HG03066 (cell line): Measurements from ENCODE around the gene OR2L5.
A peak's percentile ranks its signal among the peaks of the same experiment; 100 is the strongest.

Experiments
- ATAC-seq: cut with Tn5 transposase; IDR thresholded peaks from one replicate; pipeline ENCODE4 v1.9.1; 2021; ENCODE audit warnings: low read depth; ENCODE audit not compliant: unreplicated experiment

The OR2L5 gene, protein sequence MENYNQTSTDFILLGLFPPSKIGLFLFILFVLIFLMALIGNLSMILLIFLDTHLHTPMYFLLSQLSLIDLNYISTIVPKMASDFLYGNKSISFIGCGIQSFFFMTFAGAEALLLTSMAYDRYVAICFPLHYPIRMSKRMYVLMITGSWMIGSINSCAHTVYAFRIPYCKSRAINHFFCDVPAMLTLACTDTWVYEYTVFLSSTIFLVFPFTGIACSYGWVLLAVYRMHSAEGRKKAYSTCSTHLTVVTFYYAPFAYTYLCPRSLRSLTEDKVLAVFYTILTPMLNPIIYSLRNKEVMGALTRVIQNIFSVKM

DNA sequence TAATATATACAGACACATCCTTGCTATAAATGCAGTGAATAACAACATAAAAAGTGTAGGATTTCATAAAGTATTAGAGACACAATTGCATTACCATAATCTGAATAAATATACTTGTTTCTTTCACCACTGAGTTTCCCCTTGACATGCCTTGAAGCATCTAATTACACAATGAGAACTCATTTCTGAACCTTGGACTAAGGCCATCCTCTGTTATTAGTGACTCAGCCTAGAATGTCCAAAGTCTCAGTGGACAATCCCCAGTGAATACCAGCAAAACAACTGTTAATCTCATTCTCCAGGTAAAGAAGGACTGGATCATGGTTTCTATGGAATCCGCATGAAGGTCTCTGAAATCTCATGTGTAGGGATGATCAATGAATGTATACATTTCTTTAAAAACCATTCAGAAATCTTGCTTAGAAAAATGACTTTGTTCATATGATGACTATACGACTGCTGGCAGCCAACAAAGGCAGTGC lies at the start of gene OR2L5:
Gene OR2L5 (plus strand): TSS at position 432 of the 482 bp plus-strand sequence. CDS start 8,288 bp downstream, outside the sequence.
- no peak for ATAC-seq

DNA sequence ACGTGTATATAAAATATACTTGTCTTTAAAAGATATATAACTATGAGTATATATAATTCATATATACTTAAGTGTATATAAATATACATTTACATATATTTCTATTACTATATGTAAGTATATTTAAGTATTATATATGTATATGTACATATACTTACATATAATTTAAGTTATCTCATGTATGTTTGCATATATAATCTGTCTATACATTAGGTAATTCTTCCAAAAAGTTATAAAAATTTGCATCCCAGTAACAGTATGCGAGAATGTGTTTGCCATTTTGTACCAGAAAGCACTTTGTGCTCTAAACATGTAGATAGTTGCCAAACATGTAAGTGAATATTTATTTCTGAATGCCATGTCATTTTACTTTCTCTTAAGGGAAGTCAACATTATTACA lies 48.5 kb upstream of the OR2L5 start, which contains the start of gene OR2AK2:
Gene OR2AK2 (plus strand): TSS at position 301 of the 400 bp plus-strand sequence. CDS start 144 bp downstream, outside the sequence.
- no peak for ATAC-seq

DNA sequence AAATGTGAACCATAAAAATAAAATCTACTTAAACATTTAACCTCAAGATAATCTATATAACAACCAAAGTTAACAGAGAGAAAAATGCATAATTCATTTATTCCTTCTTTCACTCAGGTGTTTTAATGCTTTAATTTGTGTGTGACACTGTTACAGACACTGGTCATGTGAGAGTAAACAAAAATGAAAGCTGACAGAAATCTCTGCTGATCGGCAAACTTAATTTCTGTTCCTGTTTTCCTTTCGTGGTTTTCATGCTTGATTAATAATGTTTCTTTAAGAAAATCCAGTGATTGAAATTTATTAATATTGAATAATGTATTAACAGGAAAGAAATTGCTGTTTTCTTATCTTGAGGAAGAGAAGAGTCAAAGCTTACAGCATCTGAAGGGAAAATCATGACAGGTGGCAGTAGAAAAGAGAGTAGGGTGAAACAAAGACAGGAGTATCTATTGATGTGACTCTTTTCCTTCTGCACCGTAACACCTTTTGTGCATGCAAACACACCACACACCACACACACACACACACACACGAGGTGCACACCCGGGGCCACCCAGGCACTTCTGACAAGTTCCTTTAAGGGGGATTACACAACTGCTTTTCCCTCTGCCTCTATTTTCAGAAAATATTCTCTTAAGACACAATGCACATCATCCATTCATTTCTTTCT lies 46.8 kb upstream of the OR2L5 start:
- ATAC-seq: peak; percentile 65

DNA sequence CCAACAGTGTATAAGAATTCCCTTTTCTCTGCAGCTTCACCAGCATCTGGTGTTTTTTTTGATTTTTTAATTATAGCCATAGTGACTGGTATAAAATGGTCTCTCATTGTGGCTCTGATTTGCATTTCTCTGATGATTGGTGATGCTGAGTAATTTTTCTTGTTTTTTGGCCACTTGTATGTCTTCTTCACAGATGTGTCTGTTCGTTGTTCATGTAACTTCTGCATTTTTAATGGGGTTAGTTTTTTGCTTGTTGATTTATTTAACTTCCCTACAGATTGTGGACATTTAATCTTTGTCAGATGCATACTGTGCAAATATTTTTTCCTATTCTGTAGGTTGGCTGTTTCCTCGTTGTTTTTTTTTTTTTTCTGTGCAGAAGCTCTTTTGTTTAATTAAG lies 20.5 kb upstream of the OR2L5 start:
- ATAC-seq: no peak

DNA sequence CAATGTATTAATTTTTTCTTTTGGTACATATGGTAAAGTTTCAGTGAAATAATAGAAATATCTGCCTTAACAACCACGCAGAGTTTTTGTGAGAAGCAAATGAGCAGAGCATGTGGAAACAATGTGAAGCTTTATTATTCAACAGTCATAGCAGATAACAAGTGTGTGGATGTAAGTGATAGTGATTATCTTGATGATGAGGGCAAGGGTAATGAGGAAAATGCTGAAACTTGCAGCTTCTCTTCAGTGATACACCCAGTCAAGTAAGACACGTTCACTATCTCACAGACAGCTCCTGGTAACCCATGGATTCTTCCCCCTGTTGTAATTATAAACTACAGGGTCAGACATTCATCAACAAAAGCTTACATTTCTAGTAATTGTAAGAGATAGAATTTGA lies 14.6 kb upstream of the OR2L5 start:
- ATAC-seq: no peak

DNA sequence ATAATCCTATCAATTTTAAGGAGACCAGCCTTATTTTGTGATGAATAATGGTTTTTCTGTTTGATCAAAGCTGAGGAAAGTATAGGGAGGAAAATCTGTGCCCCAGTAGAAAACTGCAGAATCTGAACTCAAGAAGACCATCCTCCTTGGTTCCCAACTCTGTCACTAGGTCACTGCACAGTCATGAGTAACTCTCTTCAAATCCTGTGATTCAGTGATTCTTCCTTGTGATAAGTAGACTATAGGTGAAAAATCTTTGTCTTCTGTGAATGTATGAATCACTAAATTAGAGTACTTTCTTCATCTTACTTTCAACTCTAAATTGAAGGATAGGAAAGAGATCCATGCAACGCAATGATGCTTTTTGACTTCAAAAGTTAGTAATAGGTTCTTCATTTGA lies 13.3 kb upstream of the OR2L5 start:
- no peak for ATAC-seq

DNA sequence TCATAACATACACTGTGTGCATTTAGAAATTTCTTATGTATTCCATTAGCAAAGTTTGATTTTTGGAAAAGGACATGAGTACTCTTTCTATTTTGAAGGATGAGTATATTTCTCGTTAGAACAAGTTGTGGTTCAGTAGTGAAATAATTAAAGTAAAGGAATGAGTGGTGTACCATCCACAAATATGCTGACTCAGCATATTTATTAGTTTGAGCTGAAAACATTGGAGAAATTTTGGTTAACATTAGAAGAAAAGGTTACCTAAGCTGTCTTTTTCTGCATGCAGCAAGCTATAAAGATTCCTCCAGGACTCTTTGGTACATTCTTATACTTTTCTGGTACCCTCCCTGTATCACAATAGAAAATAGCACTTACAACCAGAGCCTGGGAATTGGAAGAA lies 5.7 kb upstream of the OR2L5 start:
- no peak for ATAC-seq

DNA sequence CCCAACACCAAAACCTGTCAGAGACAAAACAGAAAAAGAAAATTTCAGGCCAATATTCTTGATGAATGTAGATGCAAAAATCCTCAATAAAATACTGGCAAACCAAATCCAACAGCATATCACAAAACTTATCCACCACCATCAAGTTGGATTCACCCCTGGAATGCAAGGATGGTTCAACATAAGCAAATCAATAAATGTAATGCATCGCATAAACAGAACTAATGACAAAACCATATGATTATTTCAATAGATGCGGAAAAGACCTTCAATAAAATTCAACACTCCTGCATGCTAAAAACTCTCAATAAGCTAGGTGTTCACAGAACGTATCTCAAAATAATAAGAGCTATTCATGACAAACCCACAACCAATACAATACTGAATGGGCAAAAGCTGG lies 3.8 kb upstream of the OR2L5 start:
- ATAC-seq: no peak

DNA sequence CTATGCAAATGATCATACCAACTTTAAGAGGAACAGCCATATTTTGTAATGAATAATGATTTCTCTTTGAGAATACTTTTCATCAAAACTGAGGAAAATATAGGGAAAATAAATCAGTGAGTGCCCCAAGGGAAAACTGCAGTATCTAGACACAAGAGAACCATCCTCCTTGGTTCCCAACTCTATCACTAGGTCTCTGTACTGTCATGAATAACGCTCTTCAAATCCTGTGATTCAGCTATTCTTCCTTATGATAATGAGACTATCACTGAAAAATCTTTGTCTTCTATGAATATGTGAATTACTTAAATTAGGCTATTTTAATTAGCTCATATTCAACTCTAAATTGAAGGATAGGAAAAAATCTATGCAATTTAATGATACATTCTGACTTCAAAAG lies 2.3 kb downstream of the OR2L5 start:
- ATAC-seq: no peak

DNA sequence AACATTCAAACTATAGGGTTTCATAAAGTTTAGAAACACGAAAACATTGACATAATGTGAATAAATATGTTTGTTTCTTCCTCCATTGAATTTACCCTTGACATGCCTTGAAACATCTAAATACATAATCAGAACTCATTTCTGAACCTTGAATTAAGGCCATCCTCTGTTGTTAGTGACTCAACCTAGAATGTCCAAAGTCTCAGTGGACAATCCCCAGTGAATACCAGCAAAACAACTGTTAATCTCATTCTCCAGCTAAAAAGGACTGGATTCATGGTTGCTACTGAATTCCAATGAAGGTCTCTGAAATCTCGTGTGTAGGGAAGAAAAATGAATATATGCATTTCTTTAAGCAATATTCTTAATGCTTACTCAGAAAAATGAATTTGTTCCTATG lies 16.3 kb downstream of the OR2L5 start, which contains the start of gene OR2L2:
Gene OR2L2 (plus strand): TSS at position 301 of the 400 bp plus-strand sequence. CDS start 8,198 bp downstream, outside the sequence.
- ATAC-seq: no peak

DNA sequence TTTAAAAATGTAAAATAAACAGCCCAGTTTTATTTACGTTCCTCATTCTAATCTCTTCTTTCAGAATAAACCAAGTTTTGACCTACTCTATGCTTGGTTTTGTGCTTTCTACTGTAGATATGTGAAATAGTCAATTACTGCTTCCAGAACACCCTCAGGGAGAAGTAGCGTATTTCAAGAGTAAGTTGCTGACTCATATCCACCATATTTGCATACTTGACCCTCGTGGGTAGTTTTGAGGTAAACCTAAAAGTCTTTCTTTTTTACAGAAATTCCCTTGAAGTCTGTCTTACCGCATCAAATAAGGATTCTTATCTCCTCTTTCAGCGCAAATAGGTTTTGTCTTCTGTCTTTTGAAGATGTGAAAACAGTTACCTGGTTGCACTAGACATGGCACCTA lies 31.7 kb downstream of the OR2L5 start:
- no peak for ATAC-seq

DNA sequence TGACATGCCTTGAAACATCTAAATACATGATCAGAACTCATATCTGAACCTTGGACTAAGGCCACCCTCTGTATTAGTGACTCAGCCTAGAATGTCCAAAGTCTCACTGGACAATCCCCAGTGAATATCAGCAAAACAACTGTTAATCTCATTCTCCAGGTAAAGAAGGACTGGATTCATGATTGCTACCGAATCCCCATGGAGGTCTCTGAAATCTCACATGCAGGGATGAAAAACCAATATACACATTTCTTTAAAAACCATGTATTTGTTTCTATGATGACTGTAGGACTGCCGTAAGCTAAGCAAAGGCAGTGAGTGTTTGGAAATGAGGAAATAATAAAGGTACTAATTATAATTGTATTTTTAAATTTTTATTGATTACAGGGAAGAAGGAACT lies 33.1 kb downstream of the OR2L5 start, which contains the start of gene OR2L3:
Gene OR2L3 (plus strand): TSS at position 301 of the 400 bp plus-strand sequence. CDS start 13,846 bp downstream, outside the sequence.
- no peak for ATAC-seq

DNA sequence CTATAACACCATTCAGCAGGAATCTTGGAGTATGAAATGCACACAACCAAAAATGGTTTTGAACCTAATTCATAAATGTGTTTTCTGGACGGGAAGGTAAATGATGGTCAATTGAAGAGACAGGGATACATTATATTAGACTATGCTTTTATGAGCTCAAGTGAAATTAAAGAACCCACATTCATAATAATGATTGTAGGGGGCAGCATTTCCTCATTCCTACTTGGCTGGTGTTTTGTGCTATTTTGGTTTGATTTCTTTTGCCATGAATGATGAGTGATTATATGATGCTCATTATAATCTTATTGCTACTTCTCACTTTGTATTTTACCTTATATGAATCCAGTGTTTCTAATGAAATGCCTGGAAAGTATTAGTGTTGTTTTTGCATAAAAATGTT lies 33.5 kb downstream of the OR2L5 start:
- ATAC-seq: no peak

DNA sequence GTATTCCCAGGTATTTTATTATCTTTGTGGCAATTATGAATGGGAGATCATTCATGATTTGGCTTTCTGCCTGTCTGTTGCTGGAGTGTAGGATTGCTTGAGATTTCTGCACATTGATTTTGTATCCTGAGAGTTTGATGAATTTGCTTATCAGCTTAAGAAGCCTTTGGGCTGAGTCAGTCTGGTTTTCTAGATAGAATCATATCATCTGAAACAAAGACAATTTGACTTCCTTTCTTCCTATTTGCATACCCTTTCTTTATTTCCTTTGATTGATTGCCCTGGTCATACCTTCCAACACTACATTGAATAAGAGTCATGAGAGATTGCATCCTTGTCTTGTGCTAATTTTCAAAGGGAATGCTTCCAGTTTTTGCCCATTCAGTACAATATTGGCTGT lies 41.2 kb downstream of the OR2L5 start:
- no peak for ATAC-seq

DNA sequence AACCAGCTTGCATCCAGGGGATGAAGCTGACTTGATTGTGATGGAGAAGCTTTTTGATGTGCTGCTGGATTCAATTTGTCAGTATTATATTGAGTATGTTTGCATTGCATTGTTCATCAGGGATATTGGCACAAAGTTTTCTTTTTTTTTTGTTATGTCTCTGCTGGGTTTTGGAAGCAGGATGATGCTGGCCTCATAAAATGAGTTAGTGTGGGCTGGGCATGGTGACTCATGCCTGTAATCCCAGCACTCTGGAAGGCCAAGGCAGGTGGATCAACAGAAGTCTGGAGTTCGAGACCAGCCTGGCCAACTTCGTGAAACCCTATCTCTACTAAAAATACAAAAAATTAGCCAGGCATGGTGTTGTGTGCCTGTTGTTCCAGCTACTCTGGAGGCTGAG lies 41.8 kb downstream of the OR2L5 start:
- no peak for ATAC-seq

DNA sequence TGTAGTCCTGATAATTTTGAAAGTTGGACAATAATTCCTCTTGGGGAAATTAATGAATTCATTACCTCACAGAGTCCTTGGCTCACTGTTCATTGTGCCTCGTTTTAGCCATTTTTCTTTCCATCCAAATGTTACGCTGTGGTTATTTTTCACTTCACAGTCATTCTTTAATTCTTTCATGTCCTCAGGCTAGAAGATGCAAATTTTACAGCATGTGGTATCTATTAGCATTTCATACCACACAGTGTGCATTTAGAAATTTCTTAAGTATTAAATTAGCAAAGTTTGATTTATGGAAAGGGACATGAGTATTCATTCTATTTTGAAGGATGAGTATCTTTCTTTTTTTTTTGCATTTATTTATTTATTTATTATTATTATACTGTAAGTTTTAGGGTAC lies 51.6 kb downstream of the OR2L5 start:
- ATAC-seq: no peak

DNA sequence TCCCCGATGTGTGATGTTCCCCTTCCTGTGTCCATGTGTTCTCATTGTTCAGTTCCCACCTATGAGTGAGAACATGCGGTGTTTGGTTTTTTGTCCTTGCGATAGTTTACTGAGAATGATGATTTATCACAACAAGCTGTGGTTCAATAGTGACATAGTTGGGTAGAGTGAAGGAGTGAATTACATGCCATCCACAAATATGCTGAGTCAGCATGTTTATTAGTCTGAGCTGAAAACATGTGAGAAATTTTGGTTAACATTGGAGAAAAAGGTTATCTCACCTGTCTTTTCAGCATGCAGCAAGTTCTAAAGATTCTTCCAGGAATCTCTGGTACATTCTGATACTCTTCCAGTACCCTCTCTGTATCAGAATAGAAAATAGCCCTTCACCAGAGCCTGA lies 52.1 kb downstream of the OR2L5 start:
- no peak for ATAC-seq
